ENCODE results near the gene SULT1A1.
"Not testable (repeated sequence)": the region's sequence is repeated elsewhere in the genome, so short reads cannot be mapped to it uniquely, and the experiment has no call there.

Gene SULT1A1

DNA sequence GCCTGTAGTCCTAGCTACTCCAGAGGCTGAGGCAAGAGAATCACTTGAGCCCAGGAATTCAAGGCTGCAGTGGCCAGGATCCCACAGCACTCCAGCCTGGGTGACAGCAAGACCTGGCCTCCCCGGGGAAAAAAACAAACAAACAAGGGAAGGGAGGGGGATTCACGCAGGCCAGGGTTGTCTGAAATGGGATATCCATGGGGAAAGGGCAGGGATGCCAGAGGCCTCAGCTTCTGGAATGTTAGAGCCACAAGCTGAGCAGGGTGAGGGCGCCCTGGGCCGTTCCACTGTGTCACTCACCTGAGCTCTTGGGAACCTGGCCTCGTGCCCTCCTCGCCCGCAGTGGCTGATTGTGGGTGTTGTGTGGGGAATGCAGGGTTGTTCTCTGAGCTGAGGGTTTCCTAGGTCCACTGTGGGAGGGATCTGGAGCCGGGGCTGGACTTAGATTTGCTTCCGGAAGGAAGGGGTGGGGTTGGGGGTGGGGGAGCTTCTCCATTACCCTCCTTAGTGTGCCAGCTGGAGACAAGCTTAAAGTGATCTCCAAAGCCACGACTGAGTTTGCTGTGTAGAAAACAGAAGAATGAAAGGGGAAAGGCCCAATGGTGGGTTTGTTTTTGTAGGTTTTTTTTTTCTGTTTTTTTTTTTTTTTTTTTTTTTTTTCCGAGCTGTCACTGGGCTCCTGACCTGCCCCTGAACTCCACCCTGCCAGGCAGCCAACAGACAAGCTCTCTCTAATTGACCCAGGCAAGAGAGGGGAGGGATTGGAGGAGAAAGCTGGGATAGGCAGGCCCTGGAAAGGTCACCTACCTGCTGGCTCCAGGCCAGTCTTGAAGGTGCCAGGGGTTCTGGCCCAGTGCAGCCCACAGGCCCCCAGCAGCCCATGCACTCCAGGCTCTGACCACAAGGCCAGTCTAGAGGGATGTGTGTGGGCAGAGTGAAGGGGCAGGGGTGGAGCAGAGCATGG is at the start of gene SULT1A1:
Gene SULT1A1, minus strand, starts transcription at position 414 of the 964 bp plus-strand sequence. CDS start 1,189 bp downstream, outside the sequence.
- Histone ChIP-seq H3K9ac (ENCODE audit: insufficient read length, low read depth) (peak within 1 kb of the TSS; percentile 71), H3K4me3 (ENCODE audit: insufficient read length, low read depth) (peak within 1 kb of the TSS; percentile 8), H3K4me1 (ENCODE audit: insufficient read depth, insufficient read length) (peaks cover 20% of the 10 kb centered on the region), H3K36me3 (ENCODE audit: insufficient read depth, insufficient read length, low read length) (no peaks in the 10 kb centered on the region), H3K27me3 (ENCODE audit: insufficient read depth, insufficient read length) (no peaks in the 10 kb centered on the region), H3K9me3 (ENCODE audit: insufficient read depth, low read length) (no peaks in the 10 kb centered on the region)
- TF ChIP-seq SUZ12 (IDR thresholded peaks at IDR 0.05; ENCODE audit: extremely low read depth, insufficient read depth, insufficient read length) (no peak), ZNF274 (IDR thresholded peaks at IDR 0.05; ENCODE audit: low read depth, low read length) (no peak), YY1 (IDR thresholded peaks at IDR 0.05; ENCODE audit: insufficient read depth, insufficient read length) (no peak)
- DNase-seq (ENCODE audit: low read depth, low spot score), result no peak

GRCh38 chr16:28639959-28640358 is 30.1 kb upstream of the SULT1A1 start:
- not testable (repeated sequence) for H3K9me3 ChIP-seq (ENCODE audit: insufficient read depth, low read length); H3K27me3 ChIP-seq (ENCODE audit: insufficient read depth, insufficient read length); DNase-seq (ENCODE audit: low read depth, low spot score); H3K36me3 ChIP-seq (ENCODE audit: insufficient read depth, insufficient read length, low read length); H3K4me1 ChIP-seq (ENCODE audit: insufficient read depth, insufficient read length); H3K4me3 ChIP-seq (ENCODE audit: insufficient read length, low read depth); H3K9ac ChIP-seq (ENCODE audit: insufficient read length, low read depth)

- H3K27me3 ChIP-seq (ENCODE audit: insufficient read depth, insufficient read length); H3K4me1 ChIP-seq (ENCODE audit: insufficient read depth, insufficient read length); H3K4me3 ChIP-seq (ENCODE audit: insufficient read length, low read depth); H3K36me3 ChIP-seq (ENCODE audit: insufficient read depth, insufficient read length, low read length); H3K9ac ChIP-seq (ENCODE audit: insufficient read length, low read depth); H3K9me3 ChIP-seq (ENCODE audit: insufficient read depth, low read length); DNase-seq (ENCODE audit: low read depth, low spot score): not testable (repeated sequence)
Observed at GRCh38 chr16:28638359-28638758, 28.5 kb upstream of the SULT1A1 start.

DNA sequence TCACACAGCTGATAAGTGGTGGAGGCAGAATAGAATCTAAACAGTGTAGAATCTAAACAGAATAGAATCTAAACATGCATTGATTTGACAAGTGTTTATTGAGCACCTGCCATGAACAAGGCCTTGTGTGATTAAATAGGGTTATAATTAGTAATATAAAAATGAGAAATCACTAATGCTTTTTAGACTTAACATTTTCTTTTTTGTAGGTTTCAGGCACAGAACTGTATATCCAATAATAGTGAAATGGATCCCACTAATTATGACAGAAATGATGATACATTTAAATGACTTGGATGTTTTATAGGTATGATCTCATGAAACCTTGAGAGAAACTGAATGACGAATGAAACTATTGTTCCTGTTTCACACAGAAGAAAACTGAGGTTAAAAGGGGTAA is 27.9 kb upstream of the SULT1A1 start, which contains the start of gene NPIPB8:
Gene NPIPB8, plus strand, starts transcription at position 301 of the 400 bp plus-strand sequence. CDS start 296 bp downstream, outside the sequence.
- not testable (repeated sequence) for H3K4me3 ChIP-seq (ENCODE audit: insufficient read length, low read depth); H3K36me3 ChIP-seq (ENCODE audit: insufficient read depth, insufficient read length, low read length); H3K9me3 ChIP-seq (ENCODE audit: insufficient read depth, low read length); DNase-seq (ENCODE audit: low read depth, low spot score); H3K9ac ChIP-seq (ENCODE audit: insufficient read length, low read depth); H3K4me1 ChIP-seq (ENCODE audit: insufficient read depth, insufficient read length); H3K27me3 ChIP-seq (ENCODE audit: insufficient read depth, insufficient read length)

- H3K36me3 ChIP-seq (ENCODE audit: insufficient read depth, insufficient read length, low read length); DNase-seq (ENCODE audit: low read depth, low spot score); H3K27me3 ChIP-seq (ENCODE audit: insufficient read depth, insufficient read length); H3K4me1 ChIP-seq (ENCODE audit: insufficient read depth, insufficient read length); H3K9me3 ChIP-seq (ENCODE audit: insufficient read depth, low read length); H3K4me3 ChIP-seq (ENCODE audit: insufficient read length, low read depth); H3K9ac ChIP-seq (ENCODE audit: insufficient read length, low read depth): not testable (repeated sequence)
Observed at GRCh38 chr16:28636093-28636823, 26.4 kb upstream of the SULT1A1 start.

- not testable (repeated sequence) for H3K9me3 ChIP-seq (ENCODE audit: insufficient read depth, low read length); H3K4me3 ChIP-seq (ENCODE audit: insufficient read length, low read depth); H3K9ac ChIP-seq (ENCODE audit: insufficient read length, low read depth); H3K36me3 ChIP-seq (ENCODE audit: insufficient read depth, insufficient read length, low read length); DNase-seq (ENCODE audit: low read depth, low spot score); H3K4me1 ChIP-seq (ENCODE audit: insufficient read depth, insufficient read length); H3K27me3 ChIP-seq (ENCODE audit: insufficient read depth, insufficient read length)
Observed at GRCh38 chr16:28630905-28631304, 21.1 kb upstream of the SULT1A1 start.

- DNase-seq (ENCODE audit: low read depth, low spot score), result no peak
- no peak overlapping the region for H3K4me3 ChIP-seq (ENCODE audit: insufficient read length, low read depth)
Observed at GRCh38 chr16:28623172-28623711, 13.4 kb upstream of the SULT1A1 start.

DNA sequence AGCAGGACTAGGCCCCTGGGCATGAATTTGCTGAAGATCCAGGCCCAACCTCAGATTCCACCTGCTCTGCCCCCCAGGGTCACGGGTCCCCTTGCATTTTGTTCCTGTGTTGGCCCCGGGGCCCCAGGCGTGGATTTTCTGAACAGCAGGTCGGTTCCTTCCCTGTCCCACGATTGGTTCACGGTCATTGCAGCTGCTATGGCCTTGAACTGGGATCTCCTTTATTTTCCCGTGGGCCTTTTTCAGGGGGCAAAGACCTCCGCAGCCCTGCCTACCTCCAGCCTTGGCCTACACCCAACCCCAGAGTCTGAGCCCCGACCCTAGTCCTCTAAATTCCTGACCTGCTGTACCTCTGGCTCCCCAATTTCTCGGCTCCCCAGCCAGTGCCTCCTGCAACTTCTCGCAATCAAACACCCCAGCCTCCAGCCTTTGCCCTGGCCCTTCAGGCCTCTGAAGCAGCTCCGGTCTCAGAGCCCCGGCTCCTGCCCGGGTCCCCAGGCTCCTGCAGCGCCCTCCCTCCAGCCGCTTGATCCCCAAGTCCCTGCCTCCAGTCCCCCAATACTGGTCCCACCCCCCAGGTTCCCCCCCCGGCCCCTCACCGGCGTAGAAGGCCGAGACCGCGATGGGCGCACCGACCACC is 12.8 kb upstream of the SULT1A1 start:
- DNase-seq (ENCODE audit: low read depth, low spot score); H3K36me3 ChIP-seq (ENCODE audit: insufficient read depth, insufficient read length, low read length); H3K4me3 ChIP-seq (ENCODE audit: insufficient read length, low read depth); H3K9me3 ChIP-seq (ENCODE audit: insufficient read depth, low read length); H3K4me1 ChIP-seq (ENCODE audit: insufficient read depth, insufficient read length); H3K27me3 ChIP-seq (ENCODE audit: insufficient read depth, insufficient read length); H3K9ac ChIP-seq (ENCODE audit: insufficient read length, low read depth): not testable (repeated sequence)

More at GRCh38 chr16:28623172-28623711, 13.4 kb upstream of the SULT1A1 start:
- no peak overlapping the region for H3K9ac ChIP-seq (ENCODE audit: insufficient read length, low read depth)
- H3K36me3 ChIP-seq (ENCODE audit: insufficient read depth, insufficient read length, low read length), result no peaks in the 10 kb centered on the region
- no peak for TF ChIP-seq ZNF274 (IDR thresholded peaks at IDR 0.05; ENCODE audit: low read depth, low read length)
- no peak for TF ChIP-seq YY1 (IDR thresholded peaks at IDR 0.05; ENCODE audit: insufficient read depth, insufficient read length)
- no peak for TF ChIP-seq SUZ12 (IDR thresholded peaks at IDR 0.05; ENCODE audit: extremely low read depth, insufficient read depth, insufficient read length)
- H3K4me1 ChIP-seq (ENCODE audit: insufficient read depth, insufficient read length), result peaks cover 7% of the 10 kb centered on the region
- H3K9me3 ChIP-seq (ENCODE audit: insufficient read depth, low read length), result no peaks in the 10 kb centered on the region
- no peaks in the 10 kb centered on the region for H3K27me3 ChIP-seq (ENCODE audit: insufficient read depth, insufficient read length)

Measured in NT2/D1 (cell line).